GM19397 (cell line): ENCODE results near the gene KRTAP2-3.
"Not testable (repeated sequence)": the region's sequence is repeated elsewhere in the genome, so short reads cannot be mapped to it uniquely, and the experiment has no call there.

ENCODE experiments used
- ATAC-seq: cut with Tn5 transposase; IDR thresholded peaks from one replicate; pipeline ENCODE4 v1.9.1; 2021; ENCODE audit warnings: mild to moderate bottlenecking, moderate library complexity; ENCODE audit not compliant: unreplicated experiment

The KRTAP2-3 gene

DNA sequence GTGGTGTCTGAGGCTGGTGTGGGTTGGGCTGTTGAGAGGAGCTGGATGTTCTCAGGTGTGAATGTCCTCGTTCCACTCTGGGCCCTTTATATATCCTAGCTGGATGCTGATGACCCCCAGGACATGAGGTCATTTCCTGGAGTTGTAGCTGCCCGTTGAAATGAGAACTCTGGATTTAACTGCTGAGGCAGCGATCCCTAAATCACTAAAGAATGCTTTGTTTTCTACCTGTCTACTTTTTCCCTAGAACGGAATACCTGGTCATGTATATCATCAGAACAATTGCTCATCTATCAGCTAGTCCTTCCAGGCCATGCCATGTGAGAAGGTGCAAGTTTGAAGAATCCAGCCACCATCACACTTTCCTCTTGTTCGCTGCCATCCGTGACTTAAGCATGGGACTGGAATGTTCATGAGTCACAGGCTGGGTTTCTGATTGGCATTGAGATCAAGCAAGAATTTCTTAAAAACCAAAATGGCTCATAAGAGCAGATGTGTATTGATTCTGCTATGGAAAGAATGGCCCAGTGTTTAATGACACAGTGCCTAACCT is at the start of gene KRTAP2-3:
Gene KRTAP2-3, minus strand, starts transcription at position 63 of the 553 bp plus-strand sequence. CDS start 64 bp downstream, outside the sequence.
- ATAC-seq = no peak

GRCh38 chr17:41108728-41109386 is 48.9 kb upstream of the KRTAP2-3 start:
- ATAC-seq = not testable (repeated sequence)

DNA sequence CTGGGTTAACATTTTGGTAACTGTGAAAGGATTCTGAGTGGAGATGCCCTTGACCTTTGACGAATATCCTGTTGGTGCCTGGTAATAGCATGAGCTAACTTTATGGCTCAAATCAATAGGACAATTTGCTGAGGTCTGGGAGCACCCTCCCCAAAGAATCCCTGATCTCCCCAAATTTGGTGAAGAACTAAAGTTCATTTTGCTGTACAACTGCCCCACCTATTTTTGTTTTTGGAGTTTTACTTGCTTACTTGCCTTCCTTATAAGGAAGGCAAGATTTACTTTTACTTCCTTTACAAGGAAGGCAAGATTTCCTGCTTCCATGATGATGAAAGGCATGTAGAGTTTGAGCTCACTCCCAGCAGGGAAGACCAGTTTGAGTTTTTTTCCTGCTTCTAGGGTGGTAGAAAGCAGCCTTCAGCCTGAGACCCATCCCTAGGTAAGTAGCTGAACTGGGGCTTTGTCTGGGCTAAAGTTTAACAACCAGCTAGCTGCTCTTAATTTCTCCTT is 48.1 kb upstream of the KRTAP2-3 start:
- ATAC-seq = no peak

GRCh38 chr17:41105347-41105746 is 45.4 kb upstream of the KRTAP2-3 start, which contains the start of gene KRTAP4-9:
KRTAP4-9 (plus strand) TSS chr17:41105389; CDS start chr17:41105389, 0 bp downstream.
- not testable (repeated sequence) for ATAC-seq

DNA sequence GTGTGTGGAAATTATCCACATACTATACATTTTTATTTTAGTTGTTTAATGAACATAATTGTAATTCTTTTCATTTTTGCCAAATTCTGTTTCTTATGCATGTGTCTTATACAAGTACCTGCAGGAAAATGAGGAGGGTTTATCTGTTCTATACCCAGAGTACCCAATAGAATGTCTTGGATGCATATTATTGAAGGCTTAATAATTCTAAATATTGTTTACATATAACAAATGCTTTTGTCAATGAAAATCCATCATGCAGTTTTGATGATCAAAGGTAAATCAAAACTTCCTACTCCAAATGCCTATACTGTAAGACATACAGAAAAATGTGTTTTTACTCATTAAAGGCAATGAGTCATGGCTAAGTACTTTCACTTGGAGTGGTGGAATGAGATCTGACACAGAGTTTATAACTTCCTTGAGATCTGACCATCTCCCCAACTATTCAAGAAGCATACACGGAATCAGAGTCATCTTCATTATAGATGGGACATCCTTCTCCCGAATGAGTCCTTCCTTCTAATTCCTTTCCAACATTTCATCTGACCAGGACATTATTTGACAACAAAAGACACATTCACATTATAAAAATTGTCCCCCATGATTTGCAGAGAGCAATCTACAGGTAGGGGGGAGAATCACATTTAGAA is 44.6 kb upstream of the KRTAP2-3 start:
- not testable (repeated sequence) for ATAC-seq

DNA sequence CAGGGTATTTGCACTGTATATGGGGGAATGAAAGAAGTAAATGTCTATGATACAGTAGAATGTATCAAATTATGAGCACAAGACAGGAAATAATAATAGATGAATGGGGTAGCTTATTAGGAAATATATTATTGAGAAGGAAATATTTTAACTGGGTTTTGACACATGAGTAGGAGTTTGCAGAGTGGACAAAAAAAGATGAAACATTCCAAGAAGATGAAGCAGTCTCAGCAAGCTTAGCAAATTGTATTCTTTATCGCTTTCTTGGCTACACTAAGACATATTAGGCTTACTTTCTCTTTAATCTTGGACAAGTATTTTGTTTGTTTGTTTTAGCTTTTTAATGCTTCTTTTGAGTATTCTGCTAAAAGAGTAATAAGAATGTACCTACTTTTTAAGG is 44.0 kb upstream of the KRTAP2-3 start:
- no peak for ATAC-seq

GRCh38 chr17:41101586-41102259 is 41.8 kb upstream of the KRTAP2-3 start, which contains the start of gene KRTAP4-16:
KRTAP4-16 (minus strand) TSS chr17:41102209; CDS start chr17:41102209, 0 bp downstream.
- ATAC-seq = no peak

- not testable (repeated sequence) for ATAC-seq
Observed at GRCh38 chr17:41099682-41100480, 40.0 kb upstream of the KRTAP2-3 start.

DNA sequence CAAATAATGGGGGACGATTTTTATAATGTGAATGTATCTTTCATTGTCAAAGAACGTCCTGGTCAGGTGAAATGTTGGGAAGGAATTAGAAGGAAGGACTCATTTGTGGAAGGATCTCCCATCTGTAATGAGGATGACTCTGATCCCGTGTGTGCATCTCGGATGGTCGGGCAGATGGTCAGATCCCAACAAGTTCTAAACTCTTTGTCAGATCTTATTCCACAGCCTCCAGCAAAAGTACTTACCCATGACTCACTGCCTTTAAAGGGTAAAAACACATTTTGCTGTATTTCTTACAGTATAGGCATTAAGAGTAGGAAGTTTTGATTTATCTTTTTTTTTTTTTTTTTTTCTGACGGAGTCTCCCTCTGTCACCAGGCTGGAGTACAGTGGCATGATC is 38.6 kb upstream of the KRTAP2-3 start:
- no peak for ATAC-seq

- ATAC-seq = no peak
Observed at GRCh38 chr17:41098042-41098441, 38.1 kb upstream of the KRTAP2-3 start, which contains the start of gene KRTAP4-8. KRTAP4-8 (minus strand) TSS chr17:41098142; CDS start chr17:41098084, 58 bp downstream.

DNA sequence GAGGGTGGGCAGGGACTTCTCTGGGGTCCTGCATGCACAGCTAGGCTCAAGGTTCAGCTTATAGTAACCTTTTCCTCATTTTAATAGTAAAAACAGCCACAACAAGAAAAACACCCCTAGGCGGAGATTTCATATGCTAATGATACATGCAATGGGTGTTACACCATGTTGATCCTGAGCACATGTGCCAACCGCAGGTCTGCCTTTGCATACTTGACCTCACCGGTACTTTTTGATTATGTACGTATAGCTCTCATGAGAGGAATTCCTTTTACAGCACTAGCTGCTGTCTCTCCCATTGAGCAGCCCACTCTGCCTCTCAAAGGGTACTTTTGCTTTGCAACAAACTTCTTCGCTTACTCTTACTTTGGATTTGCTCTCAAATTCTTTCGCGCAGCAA is 36.1 kb upstream of the KRTAP2-3 start:
- no peak for ATAC-seq

DNA sequence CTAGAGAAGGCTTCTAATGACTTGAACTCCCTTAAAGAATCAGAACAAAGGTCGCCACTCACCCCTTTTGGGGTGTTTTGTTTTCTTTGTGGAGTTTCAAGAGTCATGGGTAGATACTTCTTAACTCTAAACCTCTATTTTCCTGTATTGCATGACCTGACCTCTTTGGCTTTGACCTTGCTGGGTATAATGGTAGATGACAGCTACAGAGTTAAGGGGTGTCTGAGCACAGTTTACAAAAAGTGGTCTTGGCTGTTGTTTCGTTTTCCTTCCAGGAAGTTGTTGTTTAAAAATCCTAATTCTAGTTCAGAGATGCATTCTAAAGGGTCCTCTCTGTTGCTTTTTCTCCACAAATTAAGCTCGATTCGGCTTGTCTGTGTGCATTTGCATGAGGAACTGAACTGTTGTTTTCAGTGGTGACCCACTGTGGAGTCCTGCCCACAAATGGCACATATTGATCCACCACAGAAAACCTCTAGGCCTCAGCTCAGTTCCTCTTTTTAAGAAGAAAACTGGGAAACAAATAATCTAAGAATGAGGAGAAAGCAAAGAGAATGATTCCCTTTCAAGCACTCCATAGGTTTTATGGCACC is 28.9 kb upstream of the KRTAP2-3 start:
- not testable (repeated sequence) for ATAC-seq

GRCh38 chr17:41084100-41084856 is 24.4 kb upstream of the KRTAP2-3 start, which contains the start of gene KRTAP4-7:
KRTAP4-7 (plus strand) TSS chr17:41084150; CDS start chr17:41084207, 57 bp downstream.
- ATAC-seq = not testable (repeated sequence)

DNA sequence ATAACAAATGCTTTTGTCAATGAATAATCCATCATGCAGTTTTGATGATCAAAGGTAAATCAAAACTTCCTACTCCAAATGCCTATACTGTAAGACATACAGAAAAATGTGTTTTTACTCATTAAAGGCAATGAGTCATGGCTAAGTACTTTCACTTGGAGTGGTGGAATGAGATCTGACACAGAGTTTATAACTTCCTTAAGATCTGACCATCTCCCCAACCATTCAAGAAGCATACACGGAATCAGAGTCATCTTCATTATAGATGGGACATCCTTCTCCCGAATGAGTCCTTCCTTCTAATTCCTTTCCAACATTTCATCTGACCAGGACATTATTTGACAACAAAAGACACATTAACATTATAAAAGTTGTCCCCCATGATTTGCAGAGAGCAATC is 23.5 kb upstream of the KRTAP2-3 start:
- ATAC-seq = not testable (repeated sequence)

DNA sequence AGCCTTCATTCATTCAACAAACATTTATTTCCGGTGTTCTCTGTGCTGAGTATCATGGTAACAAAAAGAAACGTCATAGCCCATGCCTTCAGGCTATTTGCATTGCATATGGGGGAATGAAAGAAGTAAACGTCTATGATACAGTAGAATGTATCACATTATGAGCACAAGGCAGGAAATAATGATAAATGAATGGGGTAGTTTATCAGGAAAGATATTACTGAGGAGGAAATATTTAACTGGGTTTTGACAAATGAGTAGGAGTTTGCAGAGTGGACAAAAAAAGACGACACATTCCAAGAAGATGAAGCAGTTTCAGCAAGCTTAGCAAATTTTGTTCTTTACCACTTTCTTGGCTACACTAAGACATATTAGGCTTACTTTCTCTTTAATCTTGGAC is 22.7 kb upstream of the KRTAP2-3 start:
- ATAC-seq = no peak

- no peak for ATAC-seq
Observed at GRCh38 chr17:41076788-41077187, 16.9 kb upstream of the KRTAP2-3 start.

DNA sequence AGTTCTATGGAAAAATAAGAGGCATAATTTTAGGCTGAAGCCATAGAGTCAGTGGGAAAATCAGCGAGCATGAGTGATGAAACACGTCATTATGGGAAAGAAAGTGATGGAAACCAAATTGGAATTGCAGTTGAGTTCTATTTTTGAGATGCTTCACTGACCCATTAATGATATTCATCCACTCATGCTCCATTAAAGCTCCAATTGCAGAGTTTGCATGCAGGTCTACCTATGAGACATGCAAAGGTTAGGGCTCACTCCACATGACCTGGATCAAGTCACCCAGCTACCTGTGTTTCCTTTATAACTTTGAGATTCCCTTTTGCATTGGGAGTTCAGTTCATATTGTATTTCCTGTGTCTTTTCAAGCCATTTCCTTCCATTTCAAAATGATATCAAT is 13.8 kb upstream of the KRTAP2-3 start:
- ATAC-seq = no peak

- no peak for ATAC-seq
Observed at GRCh38 chr17:41071606-41072360, 11.9 kb upstream of the KRTAP2-3 start.
